Right lobe of liver (tissue), 6 donors: ENCODE measurements around the gene B9D1. TPM values are rescaled to one million over a fixed set of nuclear protein-coding genes. Genes with fewer than 3 reads are reported as not detected.
A peak's percentile ranks its signal among the peaks of the same experiment; 100 is the strongest.

ENCODE experiments used
- ATAC-seq, 4 donors: fragments of 200-7000 bp; cut with Tn5 transposase; one replicate each; pipeline ENCODE4 v1.9.1; 2020; ENCODE audit warnings: mild to moderate bottlenecking in 4 of 4, moderate library complexity in 4 of 4
- DNase-seq, 3 donors: peaks; one replicate each; pipeline ENCODE4 v3.0.0-alpha.2; 2020
- H3K27ac ChIP-seq, 3 donors: fragments of 200-600 bp; one replicate each; pipeline ENCODE4 v1.8.0; 2022
- H3K27me3 ChIP-seq, 2 donors: fragments of 200-600 bp; one replicate each; pipeline ENCODE4 v1.8.0; 2022
- H3K36me3 ChIP-seq, 4 donors: fragments of 200-600 bp; sonication (generic) in 1 of 4; one replicate each; pipeline versions ENCODE4 v1.5.1 to v1.8.0; 2017 to 2022; ENCODE audit warnings: control low read depth in 1 of 4
- H3K4me1 ChIP-seq, 4 donors: fragments of 200-600 bp; sonication (generic) in 1 of 4; one replicate each; pipeline versions ENCODE4 v1.5.1 to v1.8.0; 2017 to 2022; ENCODE audit warnings: control low read depth in 1 of 4
- H3K4me3 ChIP-seq, 3 donors: fragments of 200-600 bp; one replicate each; pipeline ENCODE4 v1.8.0; 2022
- H3K9me3 ChIP-seq, 4 donors: fragments of 200-600 bp; sonication (generic) in 1 of 4; one replicate each; pipeline versions ENCODE4 v1.5.1 to v1.8.0; 2017 to 2022; ENCODE audit warnings: control low read depth in 1 of 4
- POLR2A ChIP-seq: fragments of 450-650 bp; IDR thresholded peaks from one replicate; pipeline ENCODE4 v1.6.1; 2017; ENCODE audit warnings: antibody characterized with exemption, mild to moderate bottlenecking
- WGBS: methylation state at CpG from one replicate; pipeline ENCODE4 v1.1.6; 2018; ENCODE audit warnings: low coverage, low lambda C conversion rate; ENCODE audit not compliant: insufficient coverage; ENCODE audit errors: missing lambda C conversion rate; 5-methylcytosine and 5-hydroxymethylcytosine counted together
- intact Hi-C, 2 donors: fragments of 100-400 bp; cut with DNase I; formaldehyde crosslinking; loops; one replicate each; pipeline versions ENCODE4 v1.11.2 to v1.14.1; 2022
- total RNA-seq, 6 experiments: library from RNA; depleted of rRNA in 2 of 6; stranded (reverse); fragments of >200 nt in 2 of 6; fragmentation: NEBNext Ultra II Directional in 3 of 6; extraction: Animal tissue kit (Norgen Biotek cat#: 25700) in 3 of 6; gene quantifications; one replicate each; pipeline versions ENCODE4 v1.1.0 to v1.2.4, GENCODE V29; 2016 to 2023
- TF ChIP-seq, protein P1 (sequence below), 4 donors: fragments of 200-600 bp in 3 of 4; fragments of 450-650 bp in 1 of 4; IDR thresholded peaks; one replicate each; pipeline versions ENCODE4 v1.5.1 to v1.8.0; 2016 to 2022; ENCODE audit warnings: antibody characterized with exemption in 4 of 4, mild to moderate bottlenecking in 2 of 4
- donor health status: DM: no; HTN: yes; CAD: no.
- donor health status: DM: no; HTN: no; CAD: no.
- donor health status: DM: no; HTN: no; CAD: no.
- donor health status: DM: no; HTN: yes; CAD: no.
- donor health status: DM: no; HTN: yes; CAD: no.

B9D1 gene
- total RNA-seq, 6 experiments from 2014 or later = 2.3 to 27.9 (median 5.7) TPM

DNA sequence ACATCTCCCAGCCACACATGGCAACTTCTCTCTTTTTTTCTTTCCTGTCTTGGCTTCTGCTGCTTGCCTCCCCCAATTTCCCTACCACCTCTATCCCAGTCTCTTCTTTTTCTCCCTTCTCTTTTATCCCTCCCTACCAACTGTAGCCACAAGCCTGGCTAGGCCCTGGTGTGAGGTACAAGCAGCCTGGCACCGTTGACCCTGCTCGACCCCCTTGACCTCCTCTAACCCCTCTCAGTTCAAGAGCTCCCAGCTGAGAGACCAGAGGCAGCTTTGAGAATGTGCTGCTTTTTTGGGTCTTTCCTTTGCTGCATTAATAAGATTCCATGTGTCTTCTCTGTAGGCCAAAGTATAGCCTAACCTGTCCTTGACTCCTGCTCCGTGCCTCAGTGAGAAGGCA, 32.3 kb downstream of the B9D1 start:
- TF ChIP-seq, protein P1, sequence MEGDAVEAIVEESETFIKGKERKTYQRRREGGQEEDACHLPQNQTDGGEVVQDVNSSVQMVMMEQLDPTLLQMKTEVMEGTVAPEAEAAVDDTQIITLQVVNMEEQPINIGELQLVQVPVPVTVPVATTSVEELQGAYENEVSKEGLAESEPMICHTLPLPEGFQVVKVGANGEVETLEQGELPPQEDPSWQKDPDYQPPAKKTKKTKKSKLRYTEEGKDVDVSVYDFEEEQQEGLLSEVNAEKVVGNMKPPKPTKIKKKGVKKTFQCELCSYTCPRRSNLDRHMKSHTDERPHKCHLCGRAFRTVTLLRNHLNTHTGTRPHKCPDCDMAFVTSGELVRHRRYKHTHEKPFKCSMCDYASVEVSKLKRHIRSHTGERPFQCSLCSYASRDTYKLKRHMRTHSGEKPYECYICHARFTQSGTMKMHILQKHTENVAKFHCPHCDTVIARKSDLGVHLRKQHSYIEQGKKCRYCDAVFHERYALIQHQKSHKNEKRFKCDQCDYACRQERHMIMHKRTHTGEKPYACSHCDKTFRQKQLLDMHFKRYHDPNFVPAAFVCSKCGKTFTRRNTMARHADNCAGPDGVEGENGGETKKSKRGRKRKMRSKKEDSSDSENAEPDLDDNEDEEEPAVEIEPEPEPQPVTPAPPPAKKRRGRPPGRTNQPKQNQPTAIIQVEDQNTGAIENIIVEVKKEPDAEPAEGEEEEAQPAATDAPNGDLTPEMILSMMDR (IDR thresholded peaks at IDR 0.05) = no peak
- TF ChIP-seq POLR2A = no peak
- ATAC-seq (no peak), DNase-seq (no peak)
- Histone ChIP-seq H3K27ac (no peak overlapping the region), H3K36me3 (no peaks in the 10 kb centered on the region), H3K4me1 (no peaks in the 10 kb centered on the region), H3K27me3 (no peaks in the 10 kb centered on the region), H3K9me3 (peaks cover 0 to 4% (median 1%) of the 10 kb centered on the region in 4 donors), H3K4me3 (no peak overlapping the region)
- WGBS = 75% methylated on average over 3 of the region's 3 CpGs
- intact Hi-C loops = no loop called here

DNA sequence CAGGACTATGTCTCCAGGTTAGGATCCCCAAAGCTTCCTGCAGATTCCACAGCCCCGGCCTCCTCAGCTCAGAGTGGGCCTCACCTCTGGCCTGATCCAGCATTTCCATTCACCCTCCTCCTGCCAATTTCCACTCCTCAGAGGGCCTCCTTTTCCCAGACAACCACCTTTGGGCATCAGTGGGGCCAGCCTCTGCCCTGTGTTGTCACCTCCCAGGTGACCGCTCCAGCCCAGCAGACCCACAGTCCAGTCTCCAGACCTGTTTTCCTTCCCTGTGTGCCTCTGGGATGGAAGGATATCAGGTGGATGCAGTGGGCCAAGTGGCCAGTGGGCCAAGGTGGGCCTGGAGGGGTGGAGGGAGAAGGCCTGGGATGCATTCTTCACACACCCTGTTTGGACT, 32.7 kb downstream of the B9D1 start:
- 83% methylated on average over 1 of the region's 2 CpGs for WGBS
- no peak overlapping the region for H3K4me3 ChIP-seq
- H3K9me3 ChIP-seq = peaks cover 0 to 4% (median 1%) of the 10 kb centered on the region in 4 donors
- DNase-seq (peak in 1 of 3 donors; percentile 18), ATAC-seq (no peak)
- intact Hi-C loops = no loop called here
- no peak overlapping the region for H3K27ac ChIP-seq
- no peaks in the 10 kb centered on the region for H3K27me3 ChIP-seq
- TF ChIP-seq, protein P1 (IDR thresholded peaks at IDR 0.05) = no peak
- no peak for TF ChIP-seq POLR2A
- H3K36me3 ChIP-seq = no peaks in the 10 kb centered on the region
- no peaks in the 10 kb centered on the region for H3K4me1 ChIP-seq

DNA sequence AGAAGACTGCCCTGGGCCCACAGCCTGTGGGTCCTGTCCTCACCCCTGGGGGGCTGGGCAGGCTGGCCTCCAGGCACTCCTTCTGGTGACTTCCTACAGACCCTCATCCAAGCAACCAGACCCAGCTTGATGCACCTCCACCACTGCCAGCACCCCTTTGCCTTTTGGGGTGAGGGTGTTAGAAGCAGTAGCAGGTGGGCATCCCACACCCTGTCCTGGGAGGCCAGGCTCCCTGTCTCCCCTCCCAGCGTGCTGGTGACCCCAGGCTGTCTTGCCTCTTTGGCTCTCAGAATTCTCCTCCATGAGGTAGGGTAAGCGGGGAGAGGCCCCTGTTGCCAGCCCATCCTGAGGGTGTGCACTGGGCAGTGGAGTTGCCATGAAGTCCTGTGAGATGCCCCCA, 33.4 kb downstream of the B9D1 start:
- Histone ChIP-seq H3K4me1 (no peaks in the 10 kb centered on the region), H3K27ac (no peak overlapping the region), H3K36me3 (no peaks in the 10 kb centered on the region), H3K4me3 (no peak overlapping the region), H3K9me3 (peaks cover 0 to 4% (median 1%) of the 10 kb centered on the region in 4 donors), H3K27me3 (no peaks in the 10 kb centered on the region)
- ATAC-seq (no peak), DNase-seq (peak in 1 of 3 donors; percentile 20)
- no CpG with 5 or more reads among the region's 2 CpGs for WGBS
- intact Hi-C loops = no loop called here
- TF ChIP-seq POLR2A = no peak
- TF ChIP-seq, protein P1 (IDR thresholded peaks at IDR 0.05) = no peak

DNA sequence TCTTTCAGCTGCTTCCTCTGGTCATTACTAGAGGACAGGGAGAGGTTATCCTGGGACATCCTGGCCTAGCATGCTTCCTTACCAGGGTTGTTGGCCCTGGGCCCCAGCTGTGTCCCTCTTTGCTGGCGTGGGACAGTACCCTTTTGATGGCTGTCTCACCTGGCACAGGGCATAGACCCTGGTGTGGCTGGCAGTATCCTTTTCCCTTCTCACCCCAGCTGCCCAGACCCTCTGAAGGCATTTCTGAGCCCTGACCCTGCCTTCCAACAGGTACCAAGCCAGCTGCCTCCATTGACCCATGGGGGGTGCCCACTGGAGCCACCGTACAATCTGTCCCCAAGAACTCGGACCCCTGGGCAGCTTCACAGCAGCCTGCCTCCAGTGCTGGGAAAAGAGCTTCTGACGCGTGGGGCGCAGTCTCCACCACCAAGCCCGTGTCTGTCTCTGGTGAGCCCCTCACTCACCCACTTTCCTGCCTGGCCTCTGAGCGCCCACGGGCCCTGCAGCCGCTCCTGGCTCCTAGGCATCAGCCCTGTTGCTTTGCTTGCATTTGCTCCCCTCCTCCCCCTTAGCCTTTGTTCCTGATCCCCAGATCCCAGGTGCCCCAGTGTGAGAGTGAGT, 34.0 kb downstream of the B9D1 start:
- Histone ChIP-seq H3K4me1 (no peaks in the 10 kb centered on the region), H3K4me3 (no peak overlapping the region), H3K27ac (no peak overlapping the region), H3K27me3 (no peaks in the 10 kb centered on the region), H3K9me3 (peaks cover 0 to 4% (median 1%) of the 10 kb centered on the region in 4 donors), H3K36me3 (no peaks in the 10 kb centered on the region)
- peak in 1 of 3 donors; percentile 37 for DNase-seq
- no peak for ATAC-seq
- no peak for TF ChIP-seq POLR2A
- TF ChIP-seq, protein P1 (IDR thresholded peaks at IDR 0.05) = no peak
- 100% methylated on average over 1 of the region's 10 CpGs for WGBS
- intact Hi-C loops = no loop called here
